ENCODE data around the gene EMC9.

The EMC9 gene

GRCh38 chr14:24123424-24124417, 17.7 kb downstream of the EMC9 start:
- H3K4me2 ChIP-seq (ENCODE audit: low read depth, low read length) = no peak overlapping the region
- H3K9ac ChIP-seq (ENCODE audit: low read length) = no peak overlapping the region
- no peaks in the 10 kb centered on the region for H3F3A ChIP-seq (ENCODE audit: insufficient read depth, low read length)
- no peak overlapping the region for H2AFZ ChIP-seq (ENCODE audit: low read length)
- no peaks in the 10 kb centered on the region for H3K27me3 ChIP-seq (replicated peaks; ENCODE audit: insufficient read depth, low read length)
- no peaks in the 10 kb centered on the region for H3K9me2 ChIP-seq (replicated peaks; ENCODE audit: insufficient read depth, low read length)
- no peaks in the 10 kb centered on the region for H3K4me1 ChIP-seq (ENCODE audit: low read length)
- no peaks in the 10 kb centered on the region for H3K9me3 ChIP-seq (replicated peaks; ENCODE audit: insufficient read depth, low read length)
- no peak for TF ChIP-seq EZH2 (optimal IDR thresholded peaks at IDR 0.05; ENCODE audit: low read depth, low read length)
- no peak for TF ChIP-seq CTCF (IDR thresholded peaks at IDR 0.05; ENCODE audit: low read length)
- no peak for TF ChIP-seq EZH2phosphoT487 (IDR thresholded peaks at IDR 0.05; ENCODE audit: low read length)
- H3K4me3 ChIP-seq (ENCODE audit: low read length) = no peak overlapping the region
- no peaks in the 10 kb centered on the region for H3K79me2 ChIP-seq (ENCODE audit: low read length)
- H4K20me1 ChIP-seq (ENCODE audit: insufficient read depth, low read length) = no peaks in the 10 kb centered on the region
- DNase-seq = no peak
- no peaks in the 10 kb centered on the region for H3K36me3 ChIP-seq (replicated peaks; ENCODE audit: insufficient read depth, low read length)
- H3K27ac ChIP-seq (ENCODE audit: low read length) = no peak overlapping the region

- no peak overlapping the region for H2AFZ ChIP-seq (ENCODE audit: low read length)
- H3K79me2 ChIP-seq (ENCODE audit: low read length) = no peaks in the 10 kb centered on the region
- no peak overlapping the region for H3K4me2 ChIP-seq (ENCODE audit: low read depth, low read length)
- no peak overlapping the region for H3K27ac ChIP-seq (ENCODE audit: low read length)
- no peaks in the 10 kb centered on the region for H3K36me3 ChIP-seq (replicated peaks; ENCODE audit: insufficient read depth, low read length)
- H3K4me1 ChIP-seq (ENCODE audit: low read length) = no peaks in the 10 kb centered on the region
- no peak for DNase-seq
- H3K27me3 ChIP-seq (replicated peaks; ENCODE audit: insufficient read depth, low read length) = no peaks in the 10 kb centered on the region
- TF ChIP-seq EZH2phosphoT487 (IDR thresholded peaks at IDR 0.05; ENCODE audit: low read length) (no peak), CTCF (IDR thresholded peaks at IDR 0.05; ENCODE audit: low read length) (no peak), EZH2 (optimal IDR thresholded peaks at IDR 0.05; ENCODE audit: low read depth, low read length) (no peak)
- no peaks in the 10 kb centered on the region for H3K9me3 ChIP-seq (replicated peaks; ENCODE audit: insufficient read depth, low read length)
- no peaks in the 10 kb centered on the region for H3K9me2 ChIP-seq (replicated peaks; ENCODE audit: insufficient read depth, low read length)
- no peaks in the 10 kb centered on the region for H4K20me1 ChIP-seq (ENCODE audit: insufficient read depth, low read length)
- no peaks in the 10 kb centered on the region for H3F3A ChIP-seq (ENCODE audit: insufficient read depth, low read length)
- no peak overlapping the region for H3K9ac ChIP-seq (ENCODE audit: low read length)
- no peak overlapping the region for H3K4me3 ChIP-seq (ENCODE audit: low read length)
Measured at GRCh38 chr14:24122898-24123297, 18.5 kb downstream of the EMC9 start.

GRCh38 chr14:24122416-24122815, 19.0 kb downstream of the EMC9 start:
- Histone ChIP-seq H3K79me2 (ENCODE audit: low read length) (no peaks in the 10 kb centered on the region), H3K27me3 (replicated peaks; ENCODE audit: insufficient read depth, low read length) (no peaks in the 10 kb centered on the region), H3K4me1 (ENCODE audit: low read length) (no peaks in the 10 kb centered on the region), H3K9ac (ENCODE audit: low read length) (no peak overlapping the region), H3K9me3 (replicated peaks; ENCODE audit: insufficient read depth, low read length) (no peaks in the 10 kb centered on the region), H3K27ac (ENCODE audit: low read length) (no peak overlapping the region), H3K4me3 (ENCODE audit: low read length) (no peak overlapping the region), H3F3A (ENCODE audit: insufficient read depth, low read length) (no peaks in the 10 kb centered on the region), H3K9me2 (replicated peaks; ENCODE audit: insufficient read depth, low read length) (no peaks in the 10 kb centered on the region), H3K4me2 (ENCODE audit: low read depth, low read length) (no peak overlapping the region), H3K36me3 (replicated peaks; ENCODE audit: insufficient read depth, low read length) (no peaks in the 10 kb centered on the region), H2AFZ (ENCODE audit: low read length) (no peak overlapping the region), H4K20me1 (ENCODE audit: insufficient read depth, low read length) (no peaks in the 10 kb centered on the region)
- no peak for TF ChIP-seq EZH2phosphoT487 (IDR thresholded peaks at IDR 0.05; ENCODE audit: low read length)
- no peak for TF ChIP-seq EZH2 (optimal IDR thresholded peaks at IDR 0.05; ENCODE audit: low read depth, low read length)
- TF ChIP-seq CTCF (IDR thresholded peaks at IDR 0.05; ENCODE audit: low read length) = no peak
- no peak for DNase-seq
